Vagina (tissue), 2 donors: ENCODE data around the gene MACROD2.

Source experiments
- POLR2A ChIP-seq, 2 donors: fragments of 450-650 bp; IDR thresholded peaks; one replicate each; pipeline ENCODE4 v1.6.1; 2017; ENCODE audit warnings: antibody characterized with exemption in 2 of 2, mild to moderate bottlenecking in 2 of 2, moderate library complexity in 2 of 2
- POLR2AphosphoS5 ChIP-seq, 2 donors: sonication (generic); formaldehyde crosslinking; IDR thresholded peaks; one replicate each; pipeline ENCODE4 v1.9.0; 2017; ENCODE audit warnings: antibody characterized with exemption in 2 of 2, mild to moderate bottlenecking in 2 of 2, low read depth in 1 of 2; ENCODE audit not compliant: insufficient read depth in 1 of 2
- TF ChIP-seq, protein P1 (sequence below), 3 experiments: fragments of 450-650 bp in 2 of 3; fragments of 200-600 bp in 1 of 3; sonication (generic) in 1 of 3; IDR thresholded peaks; one replicate each; pipeline ENCODE4 v1.5.1; 2017 to 2019; ENCODE audit warnings: antibody characterized with exemption in 3 of 3, mild to moderate bottlenecking in 2 of 3, moderate library complexity in 2 of 3

- TF ChIP-seq POLR2A (IDR thresholded peaks at IDR 0.05) = no peak
- TF ChIP-seq, protein P1, sequence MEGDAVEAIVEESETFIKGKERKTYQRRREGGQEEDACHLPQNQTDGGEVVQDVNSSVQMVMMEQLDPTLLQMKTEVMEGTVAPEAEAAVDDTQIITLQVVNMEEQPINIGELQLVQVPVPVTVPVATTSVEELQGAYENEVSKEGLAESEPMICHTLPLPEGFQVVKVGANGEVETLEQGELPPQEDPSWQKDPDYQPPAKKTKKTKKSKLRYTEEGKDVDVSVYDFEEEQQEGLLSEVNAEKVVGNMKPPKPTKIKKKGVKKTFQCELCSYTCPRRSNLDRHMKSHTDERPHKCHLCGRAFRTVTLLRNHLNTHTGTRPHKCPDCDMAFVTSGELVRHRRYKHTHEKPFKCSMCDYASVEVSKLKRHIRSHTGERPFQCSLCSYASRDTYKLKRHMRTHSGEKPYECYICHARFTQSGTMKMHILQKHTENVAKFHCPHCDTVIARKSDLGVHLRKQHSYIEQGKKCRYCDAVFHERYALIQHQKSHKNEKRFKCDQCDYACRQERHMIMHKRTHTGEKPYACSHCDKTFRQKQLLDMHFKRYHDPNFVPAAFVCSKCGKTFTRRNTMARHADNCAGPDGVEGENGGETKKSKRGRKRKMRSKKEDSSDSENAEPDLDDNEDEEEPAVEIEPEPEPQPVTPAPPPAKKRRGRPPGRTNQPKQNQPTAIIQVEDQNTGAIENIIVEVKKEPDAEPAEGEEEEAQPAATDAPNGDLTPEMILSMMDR (IDR thresholded peaks at IDR 0.05) = no peak
- no peak for TF ChIP-seq POLR2AphosphoS5 (IDR thresholded peaks at IDR 0.05; ENCODE audit: insufficient read depth in 1 of 2, low read depth in 1 of 2)
These were observed 2057.1 kb downstream of the MACROD2 start for GRCh38 chr20:16052456-16052855.
